PC-9 (cell line): ENCODE measurements around the gene DLG1.

Experiments
- EZH2 ChIP-seq: fragments of 200-600 bp; sonication (generic); IDR thresholded peaks from 2 replicates; pipeline ENCODE4 v1.8.0; 2017; ENCODE audit warnings: antibody characterized with exemption, low read depth
- TF ChIP-seq, protein P1 (sequence below): fragments of 200-600 bp; sonication (generic); conservative IDR thresholded peaks from 2 replicates; pipeline ENCODE4 v1.6.1; 2017; ENCODE audit warnings: mixed run types, antibody characterized with exemption, mild to moderate bottlenecking, moderate library complexity

DNA sequence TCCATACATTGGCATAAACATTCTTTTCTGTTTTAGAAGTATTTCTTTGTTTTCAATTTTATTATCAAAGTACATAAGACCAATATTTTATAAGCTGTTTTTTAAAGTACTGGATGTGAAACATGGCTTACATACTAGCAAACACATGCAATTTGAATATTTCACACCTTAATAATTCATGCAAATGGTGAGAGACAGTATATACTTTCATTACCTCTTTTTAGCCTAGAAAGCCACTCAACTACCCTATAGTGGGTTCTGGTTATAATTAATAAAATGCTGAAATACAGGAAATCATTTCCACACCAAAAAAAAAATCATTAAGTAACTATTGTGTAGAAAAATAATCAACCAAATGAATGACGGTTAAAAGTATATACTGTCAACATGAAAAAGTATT is 230.3 kb downstream of the DLG1 start:
- TF ChIP-seq, protein P1, sequence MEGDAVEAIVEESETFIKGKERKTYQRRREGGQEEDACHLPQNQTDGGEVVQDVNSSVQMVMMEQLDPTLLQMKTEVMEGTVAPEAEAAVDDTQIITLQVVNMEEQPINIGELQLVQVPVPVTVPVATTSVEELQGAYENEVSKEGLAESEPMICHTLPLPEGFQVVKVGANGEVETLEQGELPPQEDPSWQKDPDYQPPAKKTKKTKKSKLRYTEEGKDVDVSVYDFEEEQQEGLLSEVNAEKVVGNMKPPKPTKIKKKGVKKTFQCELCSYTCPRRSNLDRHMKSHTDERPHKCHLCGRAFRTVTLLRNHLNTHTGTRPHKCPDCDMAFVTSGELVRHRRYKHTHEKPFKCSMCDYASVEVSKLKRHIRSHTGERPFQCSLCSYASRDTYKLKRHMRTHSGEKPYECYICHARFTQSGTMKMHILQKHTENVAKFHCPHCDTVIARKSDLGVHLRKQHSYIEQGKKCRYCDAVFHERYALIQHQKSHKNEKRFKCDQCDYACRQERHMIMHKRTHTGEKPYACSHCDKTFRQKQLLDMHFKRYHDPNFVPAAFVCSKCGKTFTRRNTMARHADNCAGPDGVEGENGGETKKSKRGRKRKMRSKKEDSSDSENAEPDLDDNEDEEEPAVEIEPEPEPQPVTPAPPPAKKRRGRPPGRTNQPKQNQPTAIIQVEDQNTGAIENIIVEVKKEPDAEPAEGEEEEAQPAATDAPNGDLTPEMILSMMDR, result no peak
- no peak for TF ChIP-seq EZH2
